Measurements from ENCODE around the gene SASH1. TPM values are rescaled to one million over a fixed set of nuclear protein-coding genes. Genes with fewer than 3 reads are reported as not detected.
A peak's percentile ranks its signal among the peaks of the same experiment; 100 is the strongest.

SASH1 gene
- total RNA-seq, 2 donors from 2014 or later: 21.0 to 49.8 TPM

- ATAC-seq: no peak
- intact Hi-C loops (cut with DNase I): no loop called here
- Histone ChIP-seq H3K4me1 (no peaks in the 10 kb centered on the region), H3K4me3 (no peak overlapping the region), H3K27me3 (no peaks in the 10 kb centered on the region), H3K36me3 (replicated peaks in 1 of 2; ENCODE audit: insufficient read depth in 1 of 2, low read depth in 2 of 2) (peaks cover 0 to 2% of the 10 kb centered on the region in 2 donors), H3K27ac (no peak overlapping the region), H3K9me3 (no peaks in the 10 kb centered on the region)
- WGBS, 2 donors: 91 to 97% methylated on average over 13 of the region's 13 CpGs
- no peak for TF ChIP-seq POLR2A (IDR thresholded peaks at IDR 0.05)
- TF ChIP-seq CTCF (IDR thresholded peaks at IDR 0.05): no peak
- no peak for DNase-seq
Measured at GRCh38 chr6:148529010-148529409, 186.4 kb downstream of the SASH1 start.

GRCh38 chr6:148530394-148530953 lies 187.8 kb downstream of the SASH1 start:
- WGBS, 2 donors: 58 to 79% methylated on average over 8 of the region's 8 CpGs
- H3K4me3 ChIP-seq: no peak overlapping the region
- H3K36me3 ChIP-seq (replicated peaks in 1 of 2; ENCODE audit: insufficient read depth in 1 of 2, low read depth in 2 of 2): peaks cover 0 to 4% of the 10 kb centered on the region in 2 donors
- intact Hi-C loops (cut with DNase I): no loop called here
- TF ChIP-seq POLR2A (IDR thresholded peaks at IDR 0.05): no peak
- TF ChIP-seq CTCF (IDR thresholded peaks at IDR 0.05): no peak
- ATAC-seq: peak; percentile 18
- peak overlapping the region in 1 of 4 donors; percentile 11 for H3K27ac ChIP-seq
- no peaks in the 10 kb centered on the region for H3K9me3 ChIP-seq
- no peak for DNase-seq
- no peaks in the 10 kb centered on the region for H3K4me1 ChIP-seq
- no peaks in the 10 kb centered on the region for H3K27me3 ChIP-seq

GRCh38 chr6:148530976-148531375 lies 188.3 kb downstream of the SASH1 start:
- DNase-seq: no peak
- H3K27me3 ChIP-seq: no peaks in the 10 kb centered on the region
- ATAC-seq: no peak
- no peak overlapping the region for H3K27ac ChIP-seq
- peaks cover 0 to 4% of the 10 kb centered on the region in 2 donors for H3K36me3 ChIP-seq (replicated peaks in 1 of 2; ENCODE audit: insufficient read depth in 1 of 2, low read depth in 2 of 2)
- H3K4me3 ChIP-seq: no peak overlapping the region
- no peak for TF ChIP-seq CTCF (IDR thresholded peaks at IDR 0.05)
- no peak for TF ChIP-seq POLR2A (IDR thresholded peaks at IDR 0.05)
- no peaks in the 10 kb centered on the region for H3K4me1 ChIP-seq
- H3K9me3 ChIP-seq: no peaks in the 10 kb centered on the region
- WGBS, 2 donors: 86 to 87% methylated on average over 4 of the region's 4 CpGs
- intact Hi-C loops (cut with DNase I): no loop called here

- no peak overlapping the region for H3K4me3 ChIP-seq
- TF ChIP-seq CTCF (IDR thresholded peaks at IDR 0.05) (no peak), POLR2A (IDR thresholded peaks at IDR 0.05) (no peak)
- H3K27ac ChIP-seq: no peak overlapping the region
- H3K36me3 ChIP-seq (replicated peaks in 1 of 2; ENCODE audit: insufficient read depth in 1 of 2, low read depth in 2 of 2): peaks cover 0 to 4% of the 10 kb centered on the region in 2 donors
- H3K27me3 ChIP-seq: no peaks in the 10 kb centered on the region
- H3K4me1 ChIP-seq: no peaks in the 10 kb centered on the region
- WGBS, 2 donors: 94 to 96% methylated on average over 8 to 13 of the region's 13 CpGs
- no peaks in the 10 kb centered on the region for H3K9me3 ChIP-seq
- no peak for DNase-seq
- intact Hi-C loops (cut with DNase I): no loop called here
- no peak for ATAC-seq
Measured at GRCh38 chr6:148532698-148533097, 190.1 kb downstream of the SASH1 start.

All from body of pancreas (tissue), 4 donors.